ENCODE measurements around the gene ACSF3.

DNA sequence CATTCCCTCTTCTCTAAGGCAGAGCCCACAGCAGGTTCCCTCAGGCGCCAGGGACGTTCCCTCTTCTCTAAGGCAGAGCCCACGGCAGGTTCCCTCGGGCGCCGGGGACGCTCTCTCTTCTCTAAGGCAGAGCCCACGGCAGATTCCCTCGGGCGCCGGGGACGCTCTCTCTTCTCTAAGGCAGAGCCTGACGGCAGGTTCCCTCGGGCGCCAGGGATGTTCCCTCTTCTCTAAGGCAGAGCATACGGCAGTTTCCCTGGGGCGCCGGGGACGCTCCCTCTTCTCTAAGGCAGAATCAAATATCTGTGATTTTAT is 24.3 kb downstream of the ACSF3 start:
- TF ChIP-seq, protein P1, sequence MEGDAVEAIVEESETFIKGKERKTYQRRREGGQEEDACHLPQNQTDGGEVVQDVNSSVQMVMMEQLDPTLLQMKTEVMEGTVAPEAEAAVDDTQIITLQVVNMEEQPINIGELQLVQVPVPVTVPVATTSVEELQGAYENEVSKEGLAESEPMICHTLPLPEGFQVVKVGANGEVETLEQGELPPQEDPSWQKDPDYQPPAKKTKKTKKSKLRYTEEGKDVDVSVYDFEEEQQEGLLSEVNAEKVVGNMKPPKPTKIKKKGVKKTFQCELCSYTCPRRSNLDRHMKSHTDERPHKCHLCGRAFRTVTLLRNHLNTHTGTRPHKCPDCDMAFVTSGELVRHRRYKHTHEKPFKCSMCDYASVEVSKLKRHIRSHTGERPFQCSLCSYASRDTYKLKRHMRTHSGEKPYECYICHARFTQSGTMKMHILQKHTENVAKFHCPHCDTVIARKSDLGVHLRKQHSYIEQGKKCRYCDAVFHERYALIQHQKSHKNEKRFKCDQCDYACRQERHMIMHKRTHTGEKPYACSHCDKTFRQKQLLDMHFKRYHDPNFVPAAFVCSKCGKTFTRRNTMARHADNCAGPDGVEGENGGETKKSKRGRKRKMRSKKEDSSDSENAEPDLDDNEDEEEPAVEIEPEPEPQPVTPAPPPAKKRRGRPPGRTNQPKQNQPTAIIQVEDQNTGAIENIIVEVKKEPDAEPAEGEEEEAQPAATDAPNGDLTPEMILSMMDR (tag by site-specific recombination; IDR thresholded peaks at IDR 0.05) = no peak
- TF ChIP-seq, protein P2, sequence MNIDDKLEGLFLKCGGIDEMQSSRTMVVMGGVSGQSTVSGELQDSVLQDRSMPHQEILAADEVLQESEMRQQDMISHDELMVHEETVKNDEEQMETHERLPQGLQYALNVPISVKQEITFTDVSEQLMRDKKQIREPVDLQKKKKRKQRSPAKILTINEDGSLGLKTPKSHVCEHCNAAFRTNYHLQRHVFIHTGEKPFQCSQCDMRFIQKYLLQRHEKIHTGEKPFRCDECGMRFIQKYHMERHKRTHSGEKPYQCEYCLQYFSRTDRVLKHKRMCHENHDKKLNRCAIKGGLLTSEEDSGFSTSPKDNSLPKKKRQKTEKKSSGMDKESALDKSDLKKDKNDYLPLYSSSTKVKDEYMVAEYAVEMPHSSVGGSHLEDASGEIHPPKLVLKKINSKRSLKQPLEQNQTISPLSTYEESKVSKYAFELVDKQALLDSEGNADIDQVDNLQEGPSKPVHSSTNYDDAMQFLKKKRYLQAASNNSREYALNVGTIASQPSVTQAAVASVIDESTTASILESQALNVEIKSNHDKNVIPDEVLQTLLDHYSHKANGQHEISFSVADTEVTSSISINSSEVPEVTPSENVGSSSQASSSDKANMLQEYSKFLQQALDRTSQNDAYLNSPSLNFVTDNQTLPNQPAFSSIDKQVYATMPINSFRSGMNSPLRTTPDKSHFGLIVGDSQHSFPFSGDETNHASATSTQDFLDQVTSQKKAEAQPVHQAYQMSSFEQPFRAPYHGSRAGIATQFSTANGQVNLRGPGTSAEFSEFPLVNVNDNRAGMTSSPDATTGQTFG (tag by site-specific recombination; IDR thresholded peaks at IDR 0.05; ENCODE audit: borderline replicate concordance) = no peak
- TF ChIP-seq, protein P3, sequence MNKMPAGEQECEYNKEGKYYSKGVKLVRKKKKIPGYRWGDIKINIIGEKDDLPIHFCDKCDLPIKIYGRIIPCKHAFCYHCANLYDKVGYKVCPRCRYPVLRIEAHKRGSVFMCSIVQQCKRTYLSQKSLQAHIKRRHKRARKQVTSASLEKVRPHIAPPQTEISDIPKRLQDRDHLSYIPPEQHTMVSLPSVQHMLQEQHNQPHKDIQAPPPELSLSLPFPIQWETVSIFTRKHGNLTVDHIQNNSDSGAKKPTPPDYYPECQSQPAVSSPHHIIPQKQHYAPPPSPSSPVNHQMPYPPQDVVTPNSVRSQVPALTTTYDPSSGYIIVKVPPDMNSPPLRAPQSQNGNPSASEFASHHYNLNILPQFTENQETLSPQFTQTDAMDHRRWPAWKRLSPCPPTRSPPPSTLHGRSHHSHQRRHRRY (tag by site-specific recombination; IDR thresholded peaks at IDR 0.05) = no peak
- TF ChIP-seq, protein P4, sequence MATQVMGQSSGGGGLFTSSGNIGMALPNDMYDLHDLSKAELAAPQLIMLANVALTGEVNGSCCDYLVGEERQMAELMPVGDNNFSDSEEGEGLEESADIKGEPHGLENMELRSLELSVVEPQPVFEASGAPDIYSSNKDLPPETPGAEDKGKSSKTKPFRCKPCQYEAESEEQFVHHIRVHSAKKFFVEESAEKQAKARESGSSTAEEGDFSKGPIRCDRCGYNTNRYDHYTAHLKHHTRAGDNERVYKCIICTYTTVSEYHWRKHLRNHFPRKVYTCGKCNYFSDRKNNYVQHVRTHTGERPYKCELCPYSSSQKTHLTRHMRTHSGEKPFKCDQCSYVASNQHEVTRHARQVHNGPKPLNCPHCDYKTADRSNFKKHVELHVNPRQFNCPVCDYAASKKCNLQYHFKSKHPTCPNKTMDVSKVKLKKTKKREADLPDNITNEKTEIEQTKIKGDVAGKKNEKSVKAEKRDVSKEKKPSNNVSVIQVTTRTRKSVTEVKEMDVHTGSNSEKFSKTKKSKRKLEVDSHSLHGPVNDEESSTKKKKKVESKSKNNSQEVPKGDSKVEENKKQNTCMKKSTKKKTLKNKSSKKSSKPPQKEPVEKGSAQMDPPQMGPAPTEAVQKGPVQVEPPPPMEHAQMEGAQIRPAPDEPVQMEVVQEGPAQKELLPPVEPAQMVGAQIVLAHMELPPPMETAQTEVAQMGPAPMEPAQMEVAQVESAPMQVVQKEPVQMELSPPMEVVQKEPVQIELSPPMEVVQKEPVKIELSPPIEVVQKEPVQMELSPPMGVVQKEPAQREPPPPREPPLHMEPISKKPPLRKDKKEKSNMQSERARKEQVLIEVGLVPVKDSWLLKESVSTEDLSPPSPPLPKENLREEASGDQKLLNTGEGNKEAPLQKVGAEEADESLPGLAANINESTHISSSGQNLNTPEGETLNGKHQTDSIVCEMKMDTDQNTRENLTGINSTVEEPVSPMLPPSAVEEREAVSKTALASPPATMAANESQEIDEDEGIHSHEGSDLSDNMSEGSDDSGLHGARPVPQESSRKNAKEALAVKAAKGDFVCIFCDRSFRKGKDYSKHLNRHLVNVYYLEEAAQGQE (tag by site-specific recombination; IDR thresholded peaks at IDR 0.05) = no peak
- TF ChIP-seq ZFHX2 (tag by site-specific recombination; conservative IDR thresholded peaks at IDR 0.05) (no peak), ZNF830 (tag by site-specific recombination; IDR thresholded peaks at IDR 0.05; ENCODE audit: low read depth) (no peak), ZFP41 (tag by site-specific recombination; IDR thresholded peaks at IDR 0.05; ENCODE audit: borderline replicate concordance) (no peak), ZNF571 (tag by site-specific recombination; IDR thresholded peaks at IDR 0.05) (no peak), ZNF274 (IDR thresholded peaks at IDR 0.05; ENCODE audit: low read length) (no peak), ZNF274 (tag by site-specific recombination; IDR thresholded peaks at IDR 0.05; ENCODE audit: borderline replicate concordance) (no peak), TCF7L2 (IDR thresholded peaks at IDR 0.05; ENCODE audit: borderline replicate concordance, low read depth, low read length) (no peak), ZNF433 (tag by site-specific recombination; IDR thresholded peaks at IDR 0.05; ENCODE audit: low read depth) (no peak)
- TF ChIP-seq, protein P5, sequence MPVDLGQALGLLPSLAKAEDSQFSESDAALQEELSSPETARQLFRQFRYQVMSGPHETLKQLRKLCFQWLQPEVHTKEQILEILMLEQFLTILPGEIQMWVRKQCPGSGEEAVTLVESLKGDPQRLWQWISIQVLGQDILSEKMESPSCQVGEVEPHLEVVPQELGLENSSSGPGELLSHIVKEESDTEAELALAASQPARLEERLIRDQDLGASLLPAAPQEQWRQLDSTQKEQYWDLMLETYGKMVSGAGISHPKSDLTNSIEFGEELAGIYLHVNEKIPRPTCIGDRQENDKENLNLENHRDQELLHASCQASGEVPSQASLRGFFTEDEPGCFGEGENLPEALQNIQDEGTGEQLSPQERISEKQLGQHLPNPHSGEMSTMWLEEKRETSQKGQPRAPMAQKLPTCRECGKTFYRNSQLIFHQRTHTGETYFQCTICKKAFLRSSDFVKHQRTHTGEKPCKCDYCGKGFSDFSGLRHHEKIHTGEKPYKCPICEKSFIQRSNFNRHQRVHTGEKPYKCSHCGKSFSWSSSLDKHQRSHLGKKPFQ (tag by site-specific recombination; IDR thresholded peaks at IDR 0.05) = no peak
- TF ChIP-seq, protein P6, sequence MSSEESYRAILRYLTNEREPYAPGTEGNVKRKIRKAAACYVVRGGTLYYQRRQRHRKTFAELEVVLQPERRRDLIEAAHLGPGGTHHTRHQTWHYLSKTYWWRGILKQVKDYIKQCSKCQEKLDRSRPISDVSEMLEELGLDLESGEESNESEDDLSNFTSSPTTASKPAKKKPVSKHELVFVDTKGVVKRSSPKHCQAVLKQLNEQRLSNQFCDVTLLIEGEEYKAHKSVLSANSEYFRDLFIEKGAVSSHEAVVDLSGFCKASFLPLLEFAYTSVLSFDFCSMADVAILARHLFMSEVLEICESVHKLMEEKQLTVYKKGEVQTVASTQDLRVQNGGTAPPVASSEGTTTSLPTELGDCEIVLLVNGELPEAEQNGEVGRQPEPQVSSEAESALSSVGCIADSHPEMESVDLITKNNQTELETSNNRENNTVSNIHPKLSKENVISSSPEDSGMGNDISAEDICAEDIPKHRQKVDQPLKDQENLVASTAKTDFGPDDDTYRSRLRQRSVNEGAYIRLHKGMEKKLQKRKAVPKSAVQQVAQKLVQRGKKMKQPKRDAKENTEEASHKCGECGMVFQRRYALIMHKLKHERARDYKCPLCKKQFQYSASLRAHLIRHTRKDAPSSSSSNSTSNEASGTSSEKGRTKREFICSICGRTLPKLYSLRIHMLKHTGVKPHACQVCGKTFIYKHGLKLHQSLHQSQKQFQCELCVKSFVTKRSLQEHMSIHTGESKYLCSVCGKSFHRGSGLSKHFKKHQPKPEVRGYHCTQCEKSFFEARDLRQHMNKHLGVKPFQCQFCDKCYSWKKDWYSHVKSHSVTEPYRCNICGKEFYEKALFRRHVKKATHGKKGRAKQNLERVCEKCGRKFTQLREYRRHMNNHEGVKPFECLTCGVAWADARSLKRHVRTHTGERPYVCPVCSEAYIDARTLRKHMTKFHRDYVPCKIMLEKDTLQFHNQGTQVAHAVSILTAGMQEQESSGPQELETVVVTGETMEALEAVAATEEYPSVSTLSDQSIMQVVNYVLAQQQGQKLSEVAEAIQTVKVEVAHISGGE (tag by site-specific recombination; conservative IDR thresholded peaks at IDR 0.05; ENCODE audit: low read depth) = no peak
- TF ChIP-seq, protein P7, sequence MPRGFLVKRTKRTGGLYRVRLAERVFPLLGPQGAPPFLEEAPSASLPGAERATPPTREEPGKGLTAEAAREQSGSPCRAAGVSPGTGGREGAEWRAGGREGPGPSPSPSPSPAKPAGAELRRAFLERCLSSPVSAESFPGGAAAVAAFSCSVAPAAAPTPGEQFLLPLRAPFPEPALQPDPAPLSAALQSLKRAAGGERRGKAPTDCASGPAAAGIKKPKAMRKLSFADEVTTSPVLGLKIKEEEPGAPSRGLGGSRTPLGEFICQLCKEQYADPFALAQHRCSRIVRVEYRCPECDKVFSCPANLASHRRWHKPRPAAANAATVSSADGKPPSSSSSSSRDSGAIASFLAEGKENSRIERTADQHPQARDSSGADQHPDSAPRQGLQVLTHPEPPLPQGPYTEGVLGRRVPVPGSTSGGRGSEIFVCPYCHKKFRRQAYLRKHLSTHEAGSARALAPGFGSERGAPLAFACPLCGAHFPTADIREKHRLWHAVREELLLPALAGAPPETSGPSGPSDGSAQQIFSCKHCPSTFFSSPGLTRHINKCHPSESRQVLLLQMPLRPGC (tag by site-specific recombination; IDR thresholded peaks at IDR 0.05) = no peak
